Hematopoietic multipotent progenitor cell treated with erythropoietin and hydrocortisone succinate and interleukin-3 and kit ligand, for 8 days (in vitro differentiated cells): Measurements from ENCODE around the gene PHF21A.

Source experiments
- DNase-seq: peaks from one replicate; pipeline ENCODE4 v3.0.0-alpha.2; 2015

The PHF21A gene

GRCh38 chr11:46121301-46121723 is at the start of gene PHF21A:
PHF21A (minus strand) TSS chr11:46121454; CDS start chr11:46084219, 37,235 bp downstream.
- peak; percentile 89 for DNase-seq

DNA sequence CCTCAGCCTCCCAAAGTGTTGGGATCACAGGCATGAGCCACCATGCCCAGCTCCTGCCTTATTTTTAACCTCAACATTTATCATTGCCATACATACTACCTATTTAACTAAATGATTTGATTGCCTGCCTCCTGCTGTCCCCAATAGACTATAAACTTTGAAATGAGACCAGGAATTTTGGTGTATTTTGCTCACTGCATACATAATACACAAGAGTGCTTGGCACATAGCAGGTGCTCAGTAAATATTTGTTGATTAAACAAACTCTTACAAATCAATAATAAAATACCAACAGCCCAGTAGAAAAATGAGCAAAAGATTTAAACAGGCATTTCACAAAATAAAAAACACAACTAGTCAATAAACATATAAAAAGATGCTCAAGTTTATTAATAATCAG is 49.5 kb upstream of the PHF21A start:
- no peak for DNase-seq

- no peak for DNase-seq
Measured at GRCh38 chr11:46162700-46163099, 41.4 kb upstream of the PHF21A start.

GRCh38 chr11:46161201-46161600 is 39.9 kb upstream of the PHF21A start:
- no peak for DNase-seq

- no peak for DNase-seq
Measured at GRCh38 chr11:46160100-46160499, 38.8 kb upstream of the PHF21A start.

- no peak for DNase-seq
Measured at GRCh38 chr11:46159680-46160079, 38.4 kb upstream of the PHF21A start.

DNA sequence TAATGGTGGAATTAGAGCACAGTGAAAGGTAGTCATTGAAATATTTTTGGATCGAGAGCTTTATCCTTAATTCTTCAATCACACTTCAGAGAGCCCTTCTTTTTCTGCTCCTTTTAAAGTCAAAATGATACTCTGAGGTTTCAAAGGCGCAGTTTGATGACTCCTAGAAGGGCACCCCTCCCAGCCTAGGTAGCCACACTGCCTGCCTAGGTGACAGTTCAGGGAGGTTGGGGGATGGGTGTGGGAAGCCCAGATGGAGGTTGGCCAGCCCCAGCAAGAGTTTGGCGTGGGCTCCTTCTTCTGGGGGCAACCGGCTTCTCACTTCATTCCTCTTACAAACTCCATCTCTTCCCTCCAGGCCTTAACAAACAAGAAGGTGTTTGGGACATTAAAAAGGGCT is 28.6 kb upstream of the PHF21A start:
- no peak for DNase-seq

DNA sequence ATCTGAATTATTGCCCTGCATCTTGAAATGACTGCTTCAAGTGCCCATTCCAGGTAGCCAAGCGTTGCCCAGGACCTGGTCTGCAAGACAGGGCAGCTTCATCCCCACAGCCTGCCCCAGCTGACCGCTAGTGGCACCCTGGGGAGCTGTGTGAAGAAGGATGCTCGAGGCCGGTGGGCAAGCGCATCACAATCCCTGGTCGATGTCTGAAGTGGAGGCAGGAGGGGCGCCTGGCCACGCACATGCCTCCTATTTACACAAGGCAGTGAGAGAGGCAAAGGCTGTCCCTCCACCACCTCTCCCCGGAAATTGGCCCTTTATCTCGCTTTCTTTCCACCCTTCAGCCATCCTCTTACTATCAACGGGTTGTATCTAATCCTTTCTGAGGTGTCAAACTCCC is 28.1 kb upstream of the PHF21A start:
- no peak for DNase-seq

GRCh38 chr11:46144741-46145140 is 23.5 kb upstream of the PHF21A start:
- DNase-seq = no peak

DNA sequence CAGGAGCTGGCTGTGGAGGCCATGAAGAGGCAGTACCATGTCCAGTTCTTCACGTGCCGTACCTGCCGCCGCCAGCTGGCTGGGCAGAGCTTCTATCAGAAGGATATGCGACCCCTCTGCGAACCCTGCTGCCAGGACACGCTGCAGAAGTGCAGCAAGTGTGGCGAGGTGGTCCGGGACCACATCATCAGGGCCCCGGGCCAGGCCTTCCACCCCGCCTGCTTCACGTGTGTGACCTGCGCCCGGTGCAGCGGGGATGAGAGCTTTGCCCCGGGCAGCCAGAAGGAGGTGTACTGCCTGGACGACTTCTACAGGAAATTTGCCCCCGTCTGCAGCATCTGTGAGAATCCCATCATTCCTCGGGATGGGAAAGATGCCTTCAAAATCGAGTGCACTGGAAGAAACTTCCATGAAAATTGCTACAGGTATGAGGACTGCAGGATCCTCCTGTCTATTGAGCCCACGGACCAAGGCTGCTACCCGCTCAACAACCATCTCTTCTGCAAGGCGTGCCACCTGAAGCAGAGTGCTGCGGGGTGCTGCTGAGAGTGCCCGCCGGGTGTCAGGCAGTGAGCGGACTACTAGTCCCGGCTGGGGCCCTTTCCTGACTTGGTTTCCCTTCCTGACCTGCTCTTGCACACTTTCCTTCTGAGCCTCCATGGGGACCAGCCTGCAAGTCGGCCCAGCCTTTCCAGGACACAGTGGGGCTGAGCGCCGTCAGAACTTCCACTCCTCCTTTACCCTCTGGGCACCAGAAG is 22.0 kb upstream of the PHF21A start:
- no peak for DNase-seq

- DNase-seq = no peak
Measured at GRCh38 chr11:46142561-46142960, 21.3 kb upstream of the PHF21A start.

GRCh38 chr11:46141597-46141996 is 20.3 kb upstream of the PHF21A start:
- no peak for DNase-seq

- no peak for DNase-seq
Measured at GRCh38 chr11:46134540-46134939, 13.3 kb upstream of the PHF21A start.

DNA sequence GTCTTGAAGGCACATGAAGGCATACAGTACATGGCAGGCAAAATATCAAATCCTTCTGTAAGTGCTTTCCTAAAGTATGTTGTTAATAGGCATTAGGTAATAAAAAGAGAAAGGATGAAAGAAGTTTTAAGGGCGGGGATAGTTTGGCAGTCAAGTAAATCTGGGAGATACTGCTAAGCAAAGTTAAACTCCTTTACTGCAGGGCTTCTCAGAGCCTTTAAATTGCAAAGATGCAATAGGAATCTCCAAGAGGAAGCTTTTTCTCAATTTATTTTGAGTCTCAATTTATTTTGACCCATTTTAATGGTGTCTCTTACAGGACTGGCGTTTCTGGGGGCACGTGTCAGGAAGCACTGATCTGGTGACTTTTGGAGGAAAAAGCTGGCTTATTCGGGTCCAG is 12.8 kb upstream of the PHF21A start:
- no peak for DNase-seq

- no peak for DNase-seq
Measured at GRCh38 chr11:46133119-46133518, 11.9 kb upstream of the PHF21A start.

DNA sequence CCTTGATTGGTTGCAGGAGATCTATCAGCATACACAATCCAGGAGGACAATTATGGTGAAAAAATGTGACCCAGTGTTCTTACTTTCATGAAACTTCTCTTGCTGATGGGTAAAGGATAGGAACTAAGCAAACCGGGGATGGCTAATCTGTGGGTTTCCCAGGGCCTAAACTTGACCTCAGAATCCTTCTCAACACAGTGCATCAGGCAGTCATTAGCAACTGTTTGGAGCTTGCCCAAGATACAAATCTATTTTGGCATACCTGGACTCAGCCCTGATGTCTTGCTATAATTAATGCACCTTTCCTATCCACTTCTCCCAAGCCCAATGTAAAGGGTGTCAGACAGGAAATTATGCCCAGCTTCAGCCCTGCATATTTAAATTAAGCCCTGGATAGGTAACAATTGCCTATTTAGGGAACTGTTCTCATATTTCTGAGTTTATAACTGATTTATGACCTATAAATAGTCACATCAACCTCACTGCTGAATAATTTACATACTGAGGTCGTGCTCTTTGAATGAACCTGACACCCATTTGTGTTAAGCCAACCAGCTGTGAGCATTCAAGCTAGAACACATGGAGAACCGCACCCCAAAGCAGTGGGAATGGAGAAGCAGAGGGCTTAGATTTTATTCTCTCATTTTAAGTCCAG is 9.2 kb upstream of the PHF21A start:
- no peak for DNase-seq

DNA sequence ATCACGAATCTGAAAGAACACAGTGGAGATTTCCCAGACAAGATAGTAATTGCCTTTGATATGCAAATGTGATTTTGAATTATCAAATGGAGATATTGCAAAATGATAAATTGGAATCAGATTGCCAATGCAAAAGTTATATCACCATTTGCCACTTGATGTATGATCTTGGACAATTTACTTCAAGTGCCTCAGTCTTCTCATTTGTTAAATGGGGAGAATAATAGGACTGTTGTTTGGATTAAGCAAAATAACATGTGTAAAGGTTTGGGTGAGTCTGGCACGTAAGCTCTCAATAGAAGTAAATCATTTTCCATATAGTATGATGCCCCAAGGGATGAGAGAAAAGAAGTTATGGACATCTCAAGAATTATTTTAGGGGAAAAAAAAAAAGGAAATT is 7.9 kb upstream of the PHF21A start:
- no peak for DNase-seq

- DNase-seq = peak; percentile 95
Measured at GRCh38 chr11:46127150-46127638, 5.9 kb upstream of the PHF21A start.

- DNase-seq = no peak
Measured at GRCh38 chr11:46125284-46125683, 4.0 kb upstream of the PHF21A start.

DNA sequence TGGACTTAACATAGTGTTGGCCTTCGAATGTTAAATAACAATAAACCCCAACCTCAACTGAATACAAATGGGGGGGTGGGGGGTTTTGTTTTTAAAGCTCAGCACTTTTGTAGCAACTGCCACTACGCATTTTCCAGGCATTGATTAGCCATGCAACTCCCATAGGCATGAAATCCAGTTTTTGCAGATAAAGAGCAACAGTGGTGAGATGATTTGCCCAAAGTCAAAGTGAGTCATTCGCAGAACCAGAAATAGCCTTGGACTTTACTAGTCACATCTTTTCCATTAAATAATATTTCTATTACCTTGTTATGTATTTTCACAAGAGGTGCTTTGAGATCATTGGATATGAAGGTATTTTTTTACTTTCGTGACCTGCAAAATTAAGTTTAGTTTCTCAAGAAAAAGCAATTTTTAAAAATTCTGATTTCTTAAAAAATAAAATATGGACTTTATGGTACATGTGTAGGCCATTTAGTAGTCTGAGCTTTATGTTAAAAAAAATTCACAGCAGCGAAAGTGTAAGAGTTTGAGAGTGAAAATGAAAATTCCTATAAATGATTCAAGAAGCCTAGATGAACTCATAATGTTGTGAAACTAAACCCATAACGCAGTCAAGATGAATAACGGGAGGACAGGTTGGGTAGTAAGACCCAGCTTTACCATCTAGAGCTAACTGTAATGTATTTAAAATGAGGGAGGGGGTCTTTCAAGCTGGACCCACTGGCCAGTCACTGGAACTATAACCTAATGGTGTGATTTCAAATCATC is 1.9 kb upstream of the PHF21A start:
- DNase-seq = no peak

GRCh38 chr11:46121724-46122477 is 647 bp upstream of the PHF21A start:
- DNase-seq = peak; percentile 89

DNA sequence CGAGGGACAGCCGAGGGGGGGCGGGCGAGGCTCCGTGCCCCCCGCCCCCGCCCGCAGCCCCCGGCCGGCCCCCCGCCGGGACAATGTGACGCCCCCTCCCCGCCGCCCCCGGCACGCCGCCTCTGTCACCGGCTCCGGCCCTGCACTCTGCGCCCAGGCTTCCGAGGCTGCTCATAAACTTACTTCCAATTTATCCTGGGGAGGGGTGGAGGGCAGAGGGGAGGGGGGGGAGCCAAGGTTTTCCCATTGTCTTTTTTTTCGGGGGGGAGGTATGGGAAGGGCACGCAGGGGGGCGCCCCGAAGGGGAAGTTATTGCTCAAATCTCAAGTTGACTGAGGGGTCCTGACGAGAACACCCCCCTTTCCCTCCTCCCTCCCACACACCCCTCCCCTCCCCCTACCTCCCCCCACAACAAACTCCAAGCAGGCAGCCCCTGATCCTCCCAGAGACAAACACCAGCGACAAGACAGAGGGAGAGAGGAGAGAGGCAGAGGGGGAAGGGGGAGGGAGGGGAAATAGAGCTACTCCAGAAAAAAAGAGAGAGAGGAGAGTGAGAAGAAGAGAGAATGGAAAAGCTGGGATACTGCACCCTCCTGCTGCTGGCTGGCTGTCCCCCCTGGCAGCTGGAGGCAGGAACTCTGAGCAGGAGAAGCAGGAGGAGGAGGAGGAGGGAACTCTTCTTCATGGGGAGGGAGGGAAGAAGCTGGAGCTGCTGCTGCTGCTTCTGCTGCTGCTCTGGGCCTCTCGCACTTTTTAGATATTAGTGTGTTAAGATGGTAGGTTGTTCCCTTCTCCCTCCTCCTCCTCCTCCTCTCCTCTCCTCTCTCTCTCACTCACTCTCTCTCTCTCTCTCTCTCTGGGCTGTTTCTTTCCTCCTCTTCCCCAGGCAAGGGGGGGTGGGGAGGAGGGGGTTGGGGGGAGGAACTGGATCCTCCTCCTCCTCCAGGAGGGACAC is 631 bp downstream of the PHF21A start:
- DNase-seq = peak; percentile 60
